ENCODE data around the gene SH2D7.

The SH2D7 gene

GRCh38 chr15:78065973-78066946 lies 26.1 kb upstream of the SH2D7 start:
- no peak overlapping the region; the same call in 1 of the 2 replicates for H3K4me3 ChIP-seq (ENCODE audit: low read length)
- no peak for TF ChIP-seq CTCF (conservative IDR thresholded peaks at IDR 0.05; ENCODE audit: low read length)
- peak; percentile 60 for DNase-seq (ENCODE audit: low read depth)

- no peak for TF ChIP-seq CTCF (conservative IDR thresholded peaks at IDR 0.05; ENCODE audit: low read length)
- DNase-seq (ENCODE audit: low read depth): peak; percentile 47
- H3K4me3 ChIP-seq (ENCODE audit: low read length): no peak overlapping the region
These were observed 24.8 kb upstream of the SH2D7 start for GRCh38 chr15:78067328-78068228.

GRCh38 chr15:78069052-78069414 lies 23.3 kb upstream of the SH2D7 start:
- TF ChIP-seq CTCF (conservative IDR thresholded peaks at IDR 0.05; ENCODE audit: low read length): no peak
- no peak overlapping the region for H3K4me3 ChIP-seq (ENCODE audit: low read length)
- no peak for DNase-seq (ENCODE audit: low read depth)

GRCh38 chr15:78069462-78070029 lies 22.8 kb upstream of the SH2D7 start:
- H3K4me3 ChIP-seq (ENCODE audit: low read length): no peak overlapping the region
- no peak for TF ChIP-seq CTCF (conservative IDR thresholded peaks at IDR 0.05; ENCODE audit: low read length)

GRCh38 chr15:78070049-78070700 lies 22.2 kb upstream of the SH2D7 start:
- no peak for DNase-seq (ENCODE audit: low read depth)
- H3K4me3 ChIP-seq (ENCODE audit: low read length): no peak overlapping the region
- TF ChIP-seq CTCF (conservative IDR thresholded peaks at IDR 0.05; ENCODE audit: low read length): no peak

More at GRCh38 chr15:78069462-78070029, 22.8 kb upstream of the SH2D7 start:
- DNase-seq (ENCODE audit: low read depth): no peak

- no peak for DNase-seq (ENCODE audit: low read depth)
- TF ChIP-seq CTCF (conservative IDR thresholded peaks at IDR 0.05; ENCODE audit: low read length): no peak
These were observed 21.0 kb upstream of the SH2D7 start for GRCh38 chr15:78071383-78071782.

More at GRCh38 chr15:78071383-78071782, 21.0 kb upstream of the SH2D7 start:
- H3K4me3 ChIP-seq (ENCODE audit: low read length): no peak overlapping the region

Data from AG10803 (cell line).